CD4-positive, alpha-beta T cell (primary cell): ENCODE data around the gene APOOL. TPM values are rescaled to one million over a fixed set of nuclear protein-coding genes. Genes with fewer than 3 reads are reported as not detected.
"Not testable (repeated sequence)": the region's sequence is repeated elsewhere in the genome, so short reads cannot be mapped to it uniquely, and the experiment has no call there.

Experiments
- ATAC-seq: fragments of 200-7000 bp; cut with Tn5 transposase; one replicate; pipeline ENCODE4 v1.10.0; 2022; ENCODE audit warnings: mild to moderate bottlenecking; ENCODE audit not compliant: poor library complexity
- CTCF ChIA-PET: fragments of 350-600 bp; sonication (Branson Sonifier 250); formaldehyde crosslinking; loops from one replicate; lab custom pipeline; 2021; ENCODE audit warnings: antibody characterized with exemption, inconsistent platforms; lab: Charles Lee
- POLR2A ChIA-PET: fragments of 350-600 bp; sonication (Branson Sonifier 250); formaldehyde crosslinking; loops from one replicate; lab custom pipeline; 2021; ENCODE audit warnings: antibody characterized with exemption, inconsistent platforms; lab: Charles Lee
- DNase-seq, 14 experiments: peaks; one replicate each; pipeline ENCODE4 v3.0.0-alpha.2; 2013 to 2020; ENCODE audit warnings: mixed read lengths in 2 of 14
- H3K27ac ChIP-seq, 2 donors: one replicate each; pipeline versions ENCODE4 v1.5.1 to v1.7.0; 2013; ENCODE audit warnings: low read length in 2 of 2, low read depth in 1 of 2, mild to moderate bottlenecking in 1 of 2
- H3K27me3 ChIP-seq, 2 experiments: 1 replicate in 1 of 2; 2 replicates in 1 of 2; pipeline versions ENCODE4 v1.6.1 to v1.7.0; 2013; ENCODE audit warnings: low read length in 2 of 2, control low read depth in 1 of 2, mild to moderate bottlenecking in 1 of 2, moderate library complexity in 1 of 2; ENCODE audit not compliant: insufficient read depth in 2 of 2, control insufficient read depth in 1 of 2
- H3K36me3 ChIP-seq: one replicate; pipeline ENCODE4 v1.6.1; 2013; ENCODE audit warnings: low read length, control low read depth; ENCODE audit not compliant: insufficient read depth
- H3K4me1 ChIP-seq: one replicate; pipeline ENCODE4 v1.6.1; 2013; ENCODE audit warnings: low read length, control low read depth; ENCODE audit not compliant: insufficient read depth
- H3K4me3 ChIP-seq: one replicate; pipeline ENCODE4 v1.5.1; 2013; ENCODE audit warnings: mild to moderate bottlenecking, low read length, moderate library complexity
- H3K9me3 ChIP-seq, 2 experiments: 1 replicate in 1 of 2; 2 replicates in 1 of 2; pipeline versions ENCODE4 v1.6.1 to v1.7.0; 2013; ENCODE audit warnings: low read length in 2 of 2, mild to moderate bottlenecking in 2 of 2, control low read depth in 1 of 2, moderate library complexity in 1 of 2; ENCODE audit not compliant: control insufficient read depth in 1 of 2, insufficient read depth in 1 of 2
- H3K27ac Mint-ChIP-seq: one replicate; pipeline ENCODE4 v1.8.0; 2020; ENCODE audit warnings: mixed read lengths
- H3K27me3 Mint-ChIP-seq: one replicate; pipeline ENCODE4 v1.8.0; 2021; ENCODE audit warnings: mixed read lengths
- H3K36me3 Mint-ChIP-seq: one replicate; pipeline ENCODE4 v1.8.0; 2021; ENCODE audit warnings: low read depth, mixed read lengths
- H3K4me1 Mint-ChIP-seq: one replicate; pipeline ENCODE4 v1.8.0; 2021; ENCODE audit warnings: low read depth, mixed read lengths
- H3K4me3 Mint-ChIP-seq: one replicate; pipeline ENCODE4 v1.8.0; 2020; ENCODE audit warnings: mild to moderate bottlenecking, mixed read lengths
- H3K9me3 Mint-ChIP-seq: one replicate; pipeline ENCODE4 v1.8.0; 2020; ENCODE audit warnings: mixed read lengths
- intact Hi-C, 2 experiments: fragments of 100-400 bp; cut with DNase I in 1 of 2; cut with micrococcal nuclease in 1 of 2; formaldehyde crosslinking; loops; one replicate each; pipeline versions ENCODE4 v1.15.1 to v1.9.0; 2023 to 2025; cut with DNase I, micrococcal nuclease
- total RNA-seq, 174 experiments: library from RNA in 2 of 174; stranded (reverse) in 2 of 174; gene quantifications; one replicate each; pipeline ENCODE4 v1.2.3 and lab custom pipeline; 2021 to 2026
- TF ChIP-seq, protein P1 (sequence below): fragments of 200-600 bp; IDR thresholded peaks from one replicate; pipeline ENCODE4 v1.8.0; 2022; ENCODE audit warnings: antibody characterized with exemption, mild to moderate bottlenecking

Gene APOOL
- total RNA-seq, 2 experiments from 2014 or later, result 6.0 to 6.6 TPM

DNA sequence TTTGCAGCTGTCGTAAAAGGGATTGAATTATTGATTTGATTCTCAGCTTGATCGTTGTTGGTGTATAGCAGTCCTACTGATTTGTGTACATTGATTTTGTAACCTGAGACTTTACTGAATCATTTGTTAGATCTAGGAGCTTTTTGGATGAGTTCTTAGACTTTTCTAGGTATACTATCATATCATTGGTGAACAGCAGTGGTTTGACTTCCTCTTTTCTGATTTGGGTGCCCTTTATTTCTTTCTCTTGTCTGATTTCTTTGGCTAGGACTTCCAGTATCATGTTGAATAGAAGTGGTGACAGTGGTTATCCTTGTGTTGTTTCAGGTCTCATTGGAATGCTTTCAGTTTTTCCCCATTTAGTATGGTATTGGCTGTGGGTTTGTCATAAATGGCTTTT, 8.4 kb downstream of the APOOL start:
- TF ChIP-seq, protein P1, sequence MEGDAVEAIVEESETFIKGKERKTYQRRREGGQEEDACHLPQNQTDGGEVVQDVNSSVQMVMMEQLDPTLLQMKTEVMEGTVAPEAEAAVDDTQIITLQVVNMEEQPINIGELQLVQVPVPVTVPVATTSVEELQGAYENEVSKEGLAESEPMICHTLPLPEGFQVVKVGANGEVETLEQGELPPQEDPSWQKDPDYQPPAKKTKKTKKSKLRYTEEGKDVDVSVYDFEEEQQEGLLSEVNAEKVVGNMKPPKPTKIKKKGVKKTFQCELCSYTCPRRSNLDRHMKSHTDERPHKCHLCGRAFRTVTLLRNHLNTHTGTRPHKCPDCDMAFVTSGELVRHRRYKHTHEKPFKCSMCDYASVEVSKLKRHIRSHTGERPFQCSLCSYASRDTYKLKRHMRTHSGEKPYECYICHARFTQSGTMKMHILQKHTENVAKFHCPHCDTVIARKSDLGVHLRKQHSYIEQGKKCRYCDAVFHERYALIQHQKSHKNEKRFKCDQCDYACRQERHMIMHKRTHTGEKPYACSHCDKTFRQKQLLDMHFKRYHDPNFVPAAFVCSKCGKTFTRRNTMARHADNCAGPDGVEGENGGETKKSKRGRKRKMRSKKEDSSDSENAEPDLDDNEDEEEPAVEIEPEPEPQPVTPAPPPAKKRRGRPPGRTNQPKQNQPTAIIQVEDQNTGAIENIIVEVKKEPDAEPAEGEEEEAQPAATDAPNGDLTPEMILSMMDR, result no peak
- H3K27ac ChIP-seq, result no peak overlapping the region
- CTCF ChIA-PET, result no interaction called here
- POLR2A ChIA-PET, result no interaction called here
- no peaks in the 10 kb centered on the region for H3K27me3 Mint-ChIP-seq
- no peaks in the 10 kb centered on the region for H3K9me3 Mint-ChIP-seq
- H3K36me3 Mint-ChIP-seq, result peaks cover 61% of the 10 kb centered on the region
- peaks cover 39% of the 10 kb centered on the region for H3K4me1 Mint-ChIP-seq
- intact Hi-C loops, result no loop called here
- H3K4me3 ChIP-seq, result no peak overlapping the region
- no peak overlapping the region for H3K27ac Mint-ChIP-seq
- no peak overlapping the region for H3K4me3 Mint-ChIP-seq
- H3K27me3 ChIP-seq, result no peaks in the 10 kb centered on the region
- ATAC-seq (no peak), DNase-seq (no peak)
- H3K36me3 ChIP-seq, result no peaks in the 10 kb centered on the region
- H3K9me3 ChIP-seq, result no peaks in the 10 kb centered on the region
- no peaks in the 10 kb centered on the region for H3K4me1 ChIP-seq

DNA sequence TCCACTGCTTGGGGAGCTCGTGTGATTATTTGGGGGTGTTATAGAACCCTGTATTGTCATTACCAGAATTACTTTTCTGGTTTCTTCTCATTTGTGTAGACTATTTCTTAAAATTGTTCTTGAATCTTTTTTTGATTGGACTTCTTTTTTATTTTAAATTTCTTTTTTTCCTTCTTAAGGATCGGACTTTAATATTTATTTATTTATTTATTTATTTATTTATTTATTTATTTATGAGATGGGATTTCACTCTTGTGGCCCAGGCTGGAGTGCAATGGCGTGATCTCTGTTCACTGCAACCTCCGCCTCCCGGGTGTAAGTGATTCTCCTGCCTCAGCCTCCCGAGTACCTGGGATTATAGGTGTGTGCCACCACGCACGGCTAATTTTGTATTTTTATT, 11.7 kb downstream of the APOOL start:
- H3K4me1 ChIP-seq, H3K9me3 ChIP-seq, H3K4me3 Mint-ChIP-seq, H3K27ac Mint-ChIP-seq, H3K36me3 ChIP-seq, intact Hi-C loops, H3K27me3 ChIP-seq, H3K27me3 Mint-ChIP-seq, CTCF ChIA-PET, H3K9me3 Mint-ChIP-seq, DNase-seq, ATAC-seq, POLR2A ChIA-PET, H3K27ac ChIP-seq, H3K4me3 ChIP-seq: not testable (repeated sequence)
- Mint-ChIP-seq H3K36me3 (peaks cover 64% of the 10 kb centered on the region), H3K4me1 (peaks cover 24% of the 10 kb centered on the region)

DNA sequence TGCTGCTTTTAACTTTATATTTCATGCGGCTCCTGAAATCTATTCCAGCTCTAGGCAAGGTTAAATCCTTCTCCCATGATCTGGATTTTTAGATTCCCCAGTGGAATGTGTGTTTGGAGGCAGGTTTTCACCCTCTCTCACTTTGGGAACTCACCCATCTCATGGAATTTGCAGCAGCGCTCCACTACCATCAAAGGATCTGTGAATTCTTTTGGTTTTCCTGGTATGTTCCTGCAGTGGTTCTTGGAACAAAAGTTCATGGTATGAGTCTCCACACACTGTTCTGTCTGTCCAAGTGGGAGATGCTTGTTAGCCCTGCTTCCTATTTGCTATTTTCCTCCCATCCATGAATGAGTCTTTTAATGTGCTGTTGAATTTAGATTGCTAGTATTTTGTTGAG, 14.0 kb downstream of the APOOL start:
- intact Hi-C loops, result no loop called here
- H3K4me3 Mint-ChIP-seq, result no peak overlapping the region
- Histone ChIP-seq H3K4me1 (no peaks in the 10 kb centered on the region), H3K27ac (no peak overlapping the region), H3K4me3 (no peak overlapping the region), H3K36me3 (no peaks in the 10 kb centered on the region), H3K9me3 (no peaks in the 10 kb centered on the region), H3K27me3 (no peaks in the 10 kb centered on the region)
- CTCF ChIA-PET, result no interaction called here
- H3K9me3 Mint-ChIP-seq, result no peaks in the 10 kb centered on the region
- ATAC-seq (no peak), DNase-seq (no peak)
- no peak overlapping the region for H3K27ac Mint-ChIP-seq
- H3K4me1 Mint-ChIP-seq, result peaks cover 7% of the 10 kb centered on the region
- H3K36me3 Mint-ChIP-seq, result peaks cover 52% of the 10 kb centered on the region
- TF ChIP-seq, protein P1, result no peak
- POLR2A ChIA-PET, result no interaction called here
- no peaks in the 10 kb centered on the region for H3K27me3 Mint-ChIP-seq

DNA sequence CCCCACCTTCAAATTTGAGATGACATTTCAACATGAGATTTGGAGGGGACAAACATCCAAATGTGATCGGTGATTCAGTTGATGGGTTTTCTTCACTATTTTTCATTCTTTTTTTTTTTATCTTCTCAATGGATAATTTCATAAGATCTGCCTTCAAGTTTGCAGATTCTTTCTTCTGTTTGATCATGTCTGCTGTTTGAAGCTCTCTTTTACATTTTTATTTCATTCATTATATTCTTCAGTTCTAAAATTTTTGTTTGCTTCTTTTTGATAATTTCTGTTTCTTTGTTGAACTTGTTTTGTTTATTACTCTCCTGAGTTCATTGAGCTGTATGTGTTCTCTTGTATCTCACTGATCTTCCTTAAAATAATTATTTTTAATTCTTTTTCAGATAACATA, 14.8 kb downstream of the APOOL start:
- Mint-ChIP-seq H3K36me3 (peaks cover 51% of the 10 kb centered on the region), H3K27me3 (no peaks in the 10 kb centered on the region), H3K9me3 (no peaks in the 10 kb centered on the region), H3K27ac (no peak overlapping the region), H3K4me3 (no peak overlapping the region), H3K4me1 (no peaks in the 10 kb centered on the region)
- DNase-seq (no peak), ATAC-seq (no peak)
- no peaks in the 10 kb centered on the region for H3K4me1 ChIP-seq
- H3K27me3 ChIP-seq, result no peaks in the 10 kb centered on the region
- POLR2A ChIA-PET, result no interaction called here
- no peaks in the 10 kb centered on the region for H3K36me3 ChIP-seq
- no peak overlapping the region for H3K4me3 ChIP-seq
- TF ChIP-seq, protein P1, result no peak
- intact Hi-C loops, result no loop called here
- H3K9me3 ChIP-seq, result no peaks in the 10 kb centered on the region
- CTCF ChIA-PET, result no interaction called here
- H3K27ac ChIP-seq, result no peak overlapping the region
